IMR-90 (cell line): ENCODE data around the gene MXRA8. TPM values are rescaled to one million over a fixed set of nuclear protein-coding genes. Genes with fewer than 3 reads are reported as not detected.

Source experiments
- ATAC-seq: fragments of 200-7000 bp; cut with Tn5 transposase; 2 replicates; pipeline ENCODE4 v1.9.1; 2020; ENCODE audit warnings: low read depth, mild to moderate bottlenecking, moderate library complexity
- BruUV-seq: library from RNA; stranded (reverse); fragments of 400-500 nt; replicated peaks from 2 replicates; lab custom pipeline; 2021; lab: Mats Ljungman, UMichigan
- CTCF ChIA-PET: fragments of 300-600 bp; formaldehyde crosslinking; extraction: SDS; loops from one replicate; lab custom pipeline; 2021; ENCODE audit warnings: antibody characterized with exemption; lab: Yijun Ruan, JAX
- POLR2A ChIA-PET: fragments of 300-600 bp; sonication (Branson Sonifier 250); formaldehyde crosslinking; loops from one replicate; lab custom pipeline; 2022; ENCODE audit warnings: antibody characterized with exemption; ENCODE audit not compliant: unreplicated experiment; lab: Charles Lee
- DNase-seq: peaks from one replicate; pipeline ENCODE4 v3.0.0; 2013
- H2AFZ ChIP-seq: replicated peaks from 2 replicates; pipeline ENCODE3; 2013; ENCODE audit warnings: low read length, mild to moderate bottlenecking; ENCODE audit not compliant: poor library complexity
- H2AK5ac ChIP-seq: 2 replicates; pipeline ENCODE4 v1.6.1; 2013; ENCODE audit warnings: low read depth, low read length, inconsistent platforms
- H2AK9ac ChIP-seq: replicated peaks from 2 replicates; pipeline ENCODE3; 2013; ENCODE audit warnings: mild to moderate bottlenecking, low read depth, low read length, moderate library complexity; ENCODE audit not compliant: poor library complexity
- H2BK120ac ChIP-seq: 2 replicates; pipeline ENCODE4 v1.6.1; 2013; ENCODE audit warnings: low read depth, low read length, inconsistent platforms
- H2BK15ac ChIP-seq: 3 replicates; pipeline ENCODE4 v1.6.1; 2013; ENCODE audit warnings: low read depth, low read length, inconsistent platforms
- H2BK20ac ChIP-seq: 2 replicates; pipeline ENCODE4 v1.6.1; 2013; ENCODE audit warnings: low read depth, mild to moderate bottlenecking, inconsistent platforms, low read length, moderate library complexity
- H2BK5ac ChIP-seq: 2 replicates; pipeline ENCODE4 v1.6.1; 2013; ENCODE audit warnings: mild to moderate bottlenecking, low read depth, low read length, inconsistent platforms; ENCODE audit not compliant: poor library complexity, severe bottlenecking
- H3K14ac ChIP-seq: replicated peaks from 2 replicates; pipeline ENCODE4 v1.6.1; 2013; ENCODE audit warnings: low read depth, low read length, inconsistent platforms
- H3K18ac ChIP-seq: 2 replicates; pipeline ENCODE4 v1.6.1; 2013; ENCODE audit warnings: low read depth, low read length, control low read depth
- H3K23ac ChIP-seq: 2 replicates; pipeline ENCODE4 v1.6.1; 2013; ENCODE audit warnings: low read depth, low read length, inconsistent platforms
- H3K27ac ChIP-seq: 2 replicates; pipeline ENCODE4 v1.5.1; 2013; ENCODE audit warnings: mild to moderate bottlenecking, control low read depth, low read length; ENCODE audit not compliant: insufficient read depth
- H3K27me3 ChIP-seq: 2 replicates; pipeline ENCODE4 v1.6.1; 2013; ENCODE audit warnings: low read length; ENCODE audit not compliant: control insufficient read depth, insufficient read depth
- H3K36me3 ChIP-seq: 2 replicates; pipeline ENCODE4 v1.6.1; 2013; ENCODE audit warnings: low read length, mixed read lengths; ENCODE audit not compliant: control insufficient read depth, insufficient read depth
- H3K4ac ChIP-seq: 2 replicates; pipeline ENCODE4 v1.6.1; 2013; ENCODE audit warnings: low read depth, low read length, inconsistent platforms
- H3K4me1 ChIP-seq: 2 replicates; pipeline ENCODE4 v1.6.1; 2013; ENCODE audit warnings: low read length, mixed read lengths; ENCODE audit not compliant: control insufficient read depth, insufficient read depth
- H3K4me2 ChIP-seq: 2 replicates; pipeline ENCODE4 v1.6.1; 2013; ENCODE audit warnings: low read depth, mild to moderate bottlenecking, control low read depth, low read length, moderate library complexity
- H3K4me3 ChIP-seq: 2 replicates; pipeline ENCODE4 v1.5.1; 2013; ENCODE audit warnings: low read depth, mild to moderate bottlenecking, control low read depth, low read length, moderate library complexity; ENCODE audit not compliant: insufficient read depth
- H3K56ac ChIP-seq: 2 replicates; pipeline ENCODE4 v1.6.1; 2013; ENCODE audit warnings: low read length, inconsistent platforms; ENCODE audit not compliant: insufficient read depth; ENCODE audit errors: extremely low read depth
- H3K79me1 ChIP-seq, 2 experiments: 2 replicates each; pipeline ENCODE4 v1.6.1; 2013; ENCODE audit warnings: low read length in 2 of 2, inconsistent platforms in 1 of 2, low read depth in 1 of 2
- H3K9ac ChIP-seq: 2 replicates; pipeline ENCODE4 v1.6.1; 2013; ENCODE audit warnings: low read depth, low read length, control low read depth
- H3K9me1 ChIP-seq: 2 replicates; pipeline ENCODE4 v1.6.1; 2013; ENCODE audit warnings: low read length, inconsistent platforms; ENCODE audit not compliant: insufficient read depth
- H3K9me3 ChIP-seq: 2 replicates; pipeline ENCODE4 v1.6.1; 2013; ENCODE audit warnings: low read length; ENCODE audit not compliant: control insufficient read depth, insufficient read depth
- H4K20me1 ChIP-seq: 2 replicates; pipeline ENCODE4 v1.6.1; 2013; ENCODE audit warnings: low read length, inconsistent platforms; ENCODE audit not compliant: insufficient read depth
- H4K5ac ChIP-seq: 2 replicates; pipeline ENCODE4 v1.6.1; 2013; ENCODE audit warnings: mild to moderate bottlenecking, low read depth, low read length, control low read depth
- H4K8ac ChIP-seq, 2 experiments: 2 replicates each; pipeline ENCODE4 v1.6.1; 2013; ENCODE audit warnings: low read depth in 2 of 2, low read length in 2 of 2, control low read depth in 1 of 2, inconsistent platforms in 1 of 2
- H4K91ac ChIP-seq: 2 replicates; pipeline ENCODE4 v1.6.1; 2013; ENCODE audit warnings: low read depth, low read length, inconsistent platforms; ENCODE audit not compliant: insufficient read depth
- BHLHE40 ChIP-seq: fragments of 150-350 bp; IDR thresholded peaks from 2 replicates; pipeline ENCODE4 v1.6.1; 2016; ENCODE audit warnings: mild to moderate bottlenecking, low read depth, low read length
- CEBPB ChIP-seq: IDR thresholded peaks from 2 replicates; pipeline ENCODE4 v1.6.1; 2012; ENCODE audit warnings: low read depth, low read length, improper control_type of control experiment
- CHD1 ChIP-seq: IDR thresholded peaks from 2 replicates; pipeline ENCODE4 v1.6.1; 2012; ENCODE audit warnings: low read depth, low read length, improper control_type of control experiment
- CTCF ChIP-seq: conservative IDR thresholded peaks from 2 replicates; pipeline ENCODE4 v1.5.1; 2012; ENCODE audit warnings: mild to moderate bottlenecking, low read depth, low read length, improper control_type of control experiment
- ELK1 ChIP-seq: fragments of 150-350 bp; IDR thresholded peaks from 2 replicates; pipeline ENCODE4 v1.6.1; 2016; ENCODE audit warnings: low read depth, mild to moderate bottlenecking, low read length, moderate library complexity, borderline replicate concordance
- FOS ChIP-seq: fragments of 150-350 bp; IDR thresholded peaks from 2 replicates; pipeline ENCODE4 v1.6.1; 2016; ENCODE audit warnings: low read depth, low read length
- MAFK ChIP-seq: IDR thresholded peaks from 2 replicates; pipeline ENCODE4 v1.6.1; 2012; ENCODE audit warnings: low read depth, low read length, improper control_type of control experiment
- MAZ ChIP-seq: IDR thresholded peaks from 2 replicates; pipeline ENCODE4 v1.6.1; 2012; ENCODE audit warnings: low read depth, mild to moderate bottlenecking, low read length, improper control_type of control experiment, moderate library complexity, borderline replicate concordance
- MXI1 ChIP-seq: IDR thresholded peaks from 2 replicates; pipeline ENCODE4 v1.6.1; 2012; ENCODE audit warnings: low read depth, mild to moderate bottlenecking, low read length, moderate library complexity, borderline replicate concordance
- NFE2L2 ChIP-seq: fragments of 150-350 bp; IDR thresholded peaks from 2 replicates; pipeline ENCODE4 v1.6.1; 2016; ENCODE audit warnings: low read depth, mild to moderate bottlenecking, low read length
- POLR2A ChIP-seq: IDR thresholded peaks from 2 replicates; pipeline ENCODE4 v1.6.1; 2012; ENCODE audit warnings: mild to moderate bottlenecking, low read depth, low read length
- RAD21 ChIP-seq: IDR thresholded peaks from 2 replicates; pipeline ENCODE4 v1.6.1; 2012; ENCODE audit warnings: low read length, improper control_type of control experiment
- RCOR1 ChIP-seq: IDR thresholded peaks from 2 replicates; pipeline ENCODE4 v1.6.1; 2012; ENCODE audit warnings: mild to moderate bottlenecking, low read length, improper control_type of control experiment; ENCODE audit not compliant: insufficient replicate concordance
- RFX5 ChIP-seq: IDR thresholded peaks from 2 replicates; pipeline ENCODE4 v1.8.0; 2012; ENCODE audit warnings: low read depth, mild to moderate bottlenecking, low read length, moderate library complexity
- SMC3 ChIP-seq: fragments of 150-350 bp; IDR thresholded peaks from 2 replicates; pipeline ENCODE4 v1.6.1; 2016; ENCODE audit warnings: low read depth, mild to moderate bottlenecking, antibody characterized with exemption, low read length, moderate library complexity
- USF2 ChIP-seq: fragments of 150-350 bp; IDR thresholded peaks from 2 replicates; pipeline ENCODE4 v1.6.1; 2017; ENCODE audit warnings: mild to moderate bottlenecking, antibody characterized with exemption, low read length, low read depth
- WGBS, 2 experiments: methylation state at CpG; one replicate each; pipeline versions ENCODE4 v1.1.5 to v1.1.7; 2013; ENCODE audit warnings: missing lambda C conversion rate in 2 of 2; ENCODE audit not compliant: insufficient read length in 1 of 2; ENCODE audit errors: extremely low coverage in 2 of 2; 5-methylcytosine and 5-hydroxymethylcytosine counted together
- dilution Hi-C: fragments of 300-500 bp; cut with HindIII; formaldehyde crosslinking; loops from one replicate; pipeline ENCODE4 v1.14.3; 2018; ENCODE audit warnings: low sequenced_read_pairs; ENCODE audit not compliant: unreplicated experiment
- in situ Hi-C: fragments of 300-500 bp; cut with MboI; formaldehyde crosslinking; loops from 3 replicates; pipeline ENCODE4 v1.14.3; 2019; ENCODE audit warnings: low sequenced_read_pairs, inconsistent platforms, mixed read lengths
- intact Hi-C: fragments of 100-400 bp; cut with micrococcal nuclease; formaldehyde crosslinking; loops from 2 replicates; pipeline ENCODE4 v1.10.0; 2022
- polyA plus RNA-seq, 3 experiments: library from polyadenylated mRNA; depleted of rRNA; stranded (reverse); fragments of >200 nt; gene quantifications; 2 replicates each; pipeline ENCODE4 v1.2.3, GENCODE V29; 2012; ENCODE audit warnings: low replicate concordance in 1 of 3
- total RNA-seq: library from RNA; depleted of rRNA; stranded (reverse); fragments of >200 nt; gene quantifications from 2 replicates; pipeline ENCODE4 v1.2.3, GENCODE V29; 2012

MXRA8 gene
- total and polyA plus RNA-seq, 2 of the 4 experiments (the other 2 are of a cell fraction) = 92.5 to 469 TPM

DNA sequence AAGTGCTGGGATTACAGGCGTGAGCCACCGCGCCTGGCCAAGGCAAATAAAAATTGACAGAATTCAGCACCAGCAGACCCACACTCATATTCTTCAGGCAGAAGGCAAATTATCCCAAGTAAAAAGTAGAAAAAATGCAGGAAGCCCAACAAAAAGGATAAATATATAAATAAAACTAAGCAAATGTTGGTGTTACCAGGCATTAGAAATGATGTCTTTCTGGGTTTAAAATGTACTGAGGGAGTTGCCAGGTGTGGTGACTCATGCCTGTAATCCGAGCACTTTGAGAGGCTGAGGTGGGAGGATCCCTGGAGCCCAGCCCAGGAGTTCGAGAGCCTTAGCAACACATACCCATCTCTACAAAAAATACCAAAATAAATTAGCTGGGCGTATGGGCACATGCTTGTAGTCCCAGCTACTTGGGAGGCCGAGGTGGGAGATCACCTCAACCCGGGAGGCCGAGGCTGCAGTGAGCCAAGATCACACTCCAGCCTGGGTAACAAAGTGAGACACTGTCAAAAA, 40.2 kb downstream of the MXRA8 start:
- no peak overlapping the region for H3K4me2 ChIP-seq
- CTCF ChIA-PET = interaction anchor here (0.6 kb wide), 1 partner anchor 39 kb away, joined by 3 read pairs; no protein-coding TSS in a partner anchor
- dilution Hi-C loops = no loop called here

More for the DNA sequence above, 40.2 kb downstream of the MXRA8 start:
- Histone ChIP-seq H3K56ac (no peak overlapping the region), H3K9me3 (no peaks in the 10 kb centered on the region), H3K9me1 (peaks cover 4% of the 10 kb centered on the region), H3K23ac (no peak overlapping the region), H2AK9ac (no peak overlapping the region), H2BK20ac (no peak overlapping the region), H3K36me3 (peaks cover 51% of the 10 kb centered on the region), H4K91ac (no peak overlapping the region), H3K27ac (no peak overlapping the region), H3K9ac (no peak overlapping the region), H4K8ac (no peak overlapping the region), H4K20me1 (peaks cover 74% of the 10 kb centered on the region), H2BK5ac (no peak overlapping the region), H2AK5ac (peak overlapping the region; percentile 20; the same call in 1 of the 2 replicates), H3K4me1 (peaks cover 11% of the 10 kb centered on the region; the same call in 1 of the 2 replicates), H2BK15ac (no peak overlapping the region), H3K4me3 (no peak overlapping the region), H3K18ac (no peak overlapping the region), H2BK120ac (no peak overlapping the region), H3K4ac (no peak overlapping the region), H3K14ac (no peak overlapping the region), H4K5ac (no peak overlapping the region), H2AFZ (no peak overlapping the region), H3K79me1 (peaks cover 14 to 79% of the 10 kb centered on the region in 2 experiments), H3K27me3 (no peaks in the 10 kb centered on the region)
- DNase-seq = peak; percentile 95
- POLR2A ChIA-PET = no interaction called here
- TSS peak; percentile 37 for BruUV-seq
- WGBS, 2 experiments = 33% methylated on average over 2 of the region's 9 CpGs; no CpG with 5 or more reads in 1 of the 2 experiments
- ATAC-seq = peak; percentile 87
- intact Hi-C loops (no loop called here), in situ Hi-C loops (no loop called here)
- TF ChIP-seq NFE2L2 = no peak
- no peak for TF ChIP-seq CHD1
- peak; percentile 32; the same call in 1 of the 2 replicates for TF ChIP-seq POLR2A
- TF ChIP-seq MAZ = no peak
- no peak for TF ChIP-seq USF2
- TF ChIP-seq BHLHE40 = peak; percentile 54; the same call in 1 of the 2 replicates
- TF ChIP-seq CTCF = no peak
- TF ChIP-seq ELK1 = no peak
- no peak for TF ChIP-seq RCOR1
- TF ChIP-seq FOS = peak; percentile 81
- no peak for TF ChIP-seq SMC3
- TF ChIP-seq MAFK = no peak
- TF ChIP-seq RFX5 = no peak
- TF ChIP-seq MXI1 = 0 out of 2 replicates have a peak, but pooled peaks have one; percentile 55
- TF ChIP-seq RAD21 = no peak
- TF ChIP-seq CEBPB = no peak
